GM03348 (cell line): ENCODE results near the gene ZCCHC24.

ENCODE experiments used
- DNase-seq: peaks from one replicate; pipeline ENCODE4 v3.0.0; 2012; ENCODE audit warnings: low spot score

The ZCCHC24 gene

DNA sequence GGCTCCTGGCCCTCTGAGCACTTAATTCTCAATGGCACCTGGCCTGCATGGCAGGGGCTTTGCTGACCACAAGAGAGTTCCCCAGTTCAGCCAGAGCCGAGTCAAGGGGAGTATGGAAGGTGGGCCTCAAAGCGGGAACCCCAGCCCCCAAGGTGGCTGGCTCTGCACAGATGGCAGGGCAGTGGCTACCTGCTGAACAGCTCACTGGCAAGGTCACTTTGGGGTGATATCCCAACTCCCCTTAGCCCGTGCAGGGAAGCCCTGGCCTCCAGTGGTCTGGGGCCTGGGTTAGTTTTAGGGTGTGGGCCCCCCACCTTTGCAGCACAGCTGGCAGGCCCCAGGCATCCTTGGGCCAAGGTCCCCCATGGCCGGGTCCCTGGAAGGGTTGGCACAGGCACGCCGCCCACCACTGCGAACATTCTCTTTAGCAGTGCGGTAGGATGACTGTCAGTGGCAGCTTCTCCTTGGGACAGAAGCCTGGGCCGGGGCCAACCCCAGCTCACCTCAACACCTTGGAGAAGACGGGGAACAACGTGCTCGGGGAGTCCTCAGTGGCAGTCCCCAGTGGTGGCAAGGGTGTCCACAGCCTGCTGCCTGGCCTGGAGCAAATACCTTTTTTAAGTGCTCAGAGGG, 61.3 kb downstream of the ZCCHC24 start:
- no peak for DNase-seq

DNA sequence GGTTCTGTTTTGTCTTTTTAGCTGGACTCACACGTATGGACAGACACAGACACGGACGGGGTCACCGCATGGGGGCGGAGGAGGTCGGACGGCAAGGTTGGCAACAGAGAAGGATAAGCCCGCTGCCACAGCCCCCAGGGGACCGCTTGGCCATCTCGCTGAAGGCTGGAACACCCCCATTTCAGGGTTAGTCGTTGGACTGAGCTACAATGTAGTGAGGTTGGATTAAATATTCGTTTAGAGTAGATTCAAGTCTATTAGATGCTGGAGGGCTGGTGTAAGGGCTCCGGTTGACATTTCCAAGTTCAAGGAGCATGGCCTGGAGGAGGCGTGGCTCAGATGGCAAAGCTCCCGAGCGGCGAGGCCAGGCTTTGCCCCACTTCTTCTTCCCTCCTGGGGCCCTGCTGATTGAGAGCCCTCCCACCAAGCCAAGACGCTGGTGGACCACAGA, 62.9 kb downstream of the ZCCHC24 start:
- no peak for DNase-seq

DNA sequence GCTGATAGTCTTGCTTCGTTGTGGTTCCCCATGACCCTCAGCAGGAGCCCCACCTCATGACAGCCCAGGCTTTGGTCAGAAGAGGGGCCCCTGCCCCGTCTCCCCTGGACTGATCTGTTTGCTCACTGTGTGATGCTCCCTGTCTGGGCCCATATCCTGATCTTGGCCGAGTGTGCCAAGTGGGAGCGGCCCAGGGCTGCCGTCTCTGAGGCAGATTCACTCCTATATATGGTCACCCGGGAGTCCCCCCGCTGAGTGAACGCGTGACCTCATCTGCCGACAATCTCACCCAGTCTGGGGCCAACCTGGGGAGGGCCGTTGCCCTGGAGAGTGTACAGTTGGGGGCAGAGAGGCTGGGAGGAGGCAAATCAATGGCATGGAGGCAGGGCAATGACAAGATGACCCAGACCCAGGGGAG, 63.6 kb downstream of the ZCCHC24 start:
- peak; percentile 90 for DNase-seq

DNA sequence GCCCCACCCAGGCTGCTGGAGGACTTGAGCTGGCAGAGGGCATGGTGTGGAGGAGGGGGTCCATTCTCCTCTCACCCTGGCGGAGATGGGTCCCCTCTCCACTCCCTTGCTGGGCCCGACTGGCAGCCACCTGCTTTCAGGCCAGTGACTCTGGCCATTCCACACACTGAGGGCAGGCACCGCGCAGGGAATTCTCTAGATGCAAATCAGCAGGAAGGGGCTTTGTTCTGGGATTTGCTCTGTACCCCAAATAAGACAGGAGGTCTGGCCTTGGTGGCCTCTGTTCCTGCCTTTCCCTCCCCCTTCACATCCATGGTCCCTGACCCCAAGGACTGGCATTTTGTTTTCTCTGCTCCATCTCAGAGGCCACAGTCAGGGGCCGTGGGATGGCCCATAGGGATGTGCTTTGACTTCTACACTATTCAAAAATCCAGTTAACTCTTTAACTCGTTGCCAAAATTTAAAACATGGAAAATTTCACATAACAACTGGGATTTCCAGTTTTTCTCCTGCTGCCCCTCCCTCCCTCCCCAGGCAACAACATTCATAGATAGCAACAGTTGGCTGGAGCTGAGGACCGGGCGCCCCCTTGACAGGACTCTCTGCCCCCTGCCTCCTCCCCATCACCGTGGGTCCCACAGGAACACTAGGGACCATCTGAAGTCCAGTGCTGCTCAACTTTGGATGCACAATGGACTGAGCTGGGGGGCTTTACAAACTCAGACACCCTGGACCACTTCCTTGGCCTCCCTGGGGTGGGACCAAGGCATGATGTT, 64.3 kb downstream of the ZCCHC24 start:
- DNase-seq = no peak

DNA sequence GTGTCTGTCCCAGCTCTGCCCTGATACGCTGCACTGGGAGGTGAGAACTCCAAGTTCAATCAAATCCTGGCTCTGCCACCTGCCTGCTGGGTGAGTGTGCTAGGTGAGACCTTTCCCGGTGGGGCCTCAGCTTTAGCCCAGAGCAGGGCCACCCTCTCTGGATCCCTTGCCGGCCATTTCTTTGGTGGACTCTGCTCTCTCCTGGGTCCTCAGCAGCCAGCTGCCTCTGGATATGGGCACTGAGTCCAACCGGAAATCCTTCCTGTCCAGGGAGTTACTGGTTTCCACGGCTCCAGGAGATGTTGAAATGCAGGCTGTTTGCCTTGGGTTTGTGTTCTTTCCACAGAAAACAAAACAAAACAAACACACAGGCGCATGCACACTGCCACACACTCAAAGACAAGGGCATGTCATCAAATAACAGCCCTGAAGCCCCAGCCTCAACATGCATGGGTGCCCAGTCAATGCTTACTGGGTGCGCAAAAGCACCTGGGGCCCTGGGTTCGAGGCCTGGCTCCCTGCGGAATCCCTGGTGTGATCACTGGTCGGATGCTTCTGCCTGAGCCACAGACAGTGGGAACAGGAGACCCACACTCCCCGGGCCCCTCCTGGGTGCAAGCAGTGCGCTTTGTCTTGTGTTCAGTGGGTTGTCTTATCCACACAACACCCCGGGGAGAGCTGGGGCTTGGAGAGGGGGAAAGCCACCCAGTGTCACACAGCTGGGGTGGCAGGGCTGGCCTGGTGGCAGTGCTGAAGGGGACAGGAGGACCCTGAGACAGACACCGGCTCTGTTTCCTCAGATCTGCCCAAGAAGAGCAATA, 65.1 kb downstream of the ZCCHC24 start:
- peak; percentile 82 for DNase-seq

DNA sequence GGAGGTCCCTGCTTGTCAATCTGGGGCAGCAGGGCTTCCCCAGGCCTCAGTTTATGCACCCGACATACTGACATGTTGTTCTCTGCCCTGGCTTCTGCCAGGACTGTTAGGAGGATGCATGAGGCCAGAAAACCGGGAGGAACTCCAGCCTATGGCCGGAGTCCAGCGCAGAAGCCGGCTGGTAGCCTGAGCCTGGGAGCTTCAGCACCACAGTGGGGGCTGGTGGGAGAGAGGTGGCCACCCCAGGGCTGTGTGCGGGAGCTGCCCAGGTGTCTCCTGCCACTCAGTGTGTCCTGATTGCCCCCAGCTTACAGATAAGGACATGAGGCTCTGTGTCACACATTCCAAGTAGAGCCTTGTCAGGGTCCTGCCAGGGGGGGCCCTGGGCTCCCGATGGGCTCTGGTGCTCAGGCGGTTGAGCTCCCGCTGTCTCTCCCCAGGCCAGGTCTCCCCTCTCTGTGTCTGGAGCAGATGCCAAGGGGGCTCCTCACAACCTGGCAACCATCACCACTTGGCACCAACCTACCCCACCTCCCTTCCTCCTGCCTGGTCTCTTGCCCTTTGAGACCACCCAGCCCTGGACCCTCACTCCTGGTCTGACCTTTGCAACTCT, 65.8 kb downstream of the ZCCHC24 start:
- peak; percentile 60 for DNase-seq

DNA sequence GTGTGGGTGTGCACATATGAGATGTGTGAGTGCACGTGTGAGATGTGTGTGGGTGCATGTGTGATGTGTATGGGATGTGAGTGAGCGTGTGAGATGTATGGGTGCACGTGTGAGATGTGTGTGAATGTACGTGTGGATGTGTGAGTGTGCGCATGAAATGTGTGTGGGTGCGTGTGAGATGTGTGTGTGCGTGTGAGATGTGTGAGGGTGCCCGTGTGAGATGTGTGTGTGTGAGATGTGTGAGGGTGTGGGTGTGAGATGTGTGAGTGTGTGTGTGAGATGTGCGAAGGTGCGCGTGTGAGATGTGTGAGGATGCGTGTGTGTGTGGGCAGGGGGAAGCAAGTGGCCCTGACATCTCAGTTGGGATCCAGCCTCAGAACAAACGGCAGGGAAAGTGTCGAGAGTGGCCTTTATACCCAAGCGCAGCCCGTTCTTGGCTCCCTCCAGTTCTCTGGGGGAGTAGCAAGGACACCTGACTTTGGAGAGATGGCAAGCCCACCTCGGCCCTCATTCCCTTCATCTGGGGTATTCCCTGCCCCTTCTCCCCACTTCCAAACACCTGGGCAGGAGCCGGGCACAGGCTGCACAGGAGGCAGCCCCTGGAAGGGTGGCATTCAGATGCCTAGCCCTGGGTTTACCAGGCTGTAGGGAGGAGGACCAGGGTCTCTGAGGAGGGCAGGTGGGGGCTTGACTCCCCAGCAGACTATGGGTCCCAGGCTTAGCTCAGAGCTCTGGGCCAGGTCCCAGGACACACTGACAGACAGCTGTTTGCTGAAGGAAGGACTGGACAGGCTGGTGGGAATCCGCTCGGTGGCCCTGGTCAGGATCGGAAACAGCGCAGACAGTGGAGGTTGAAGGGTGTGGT, 66.5 kb downstream of the ZCCHC24 start:
- DNase-seq = no peak

DNA sequence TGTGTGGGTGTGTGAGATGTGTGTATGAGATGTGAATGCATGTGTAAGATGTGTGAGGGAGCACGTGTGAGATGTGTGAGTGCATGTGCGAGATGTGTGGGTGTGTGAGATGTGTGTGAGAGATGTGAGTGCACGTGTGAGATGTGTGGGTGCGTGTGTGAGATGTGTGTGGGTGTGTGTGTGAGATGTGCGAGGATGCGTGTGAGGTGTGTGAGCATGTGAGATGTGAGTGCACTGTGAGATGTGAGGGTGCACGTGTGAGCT, 67.1 kb downstream of the ZCCHC24 start:
- DNase-seq = no peak

DNA sequence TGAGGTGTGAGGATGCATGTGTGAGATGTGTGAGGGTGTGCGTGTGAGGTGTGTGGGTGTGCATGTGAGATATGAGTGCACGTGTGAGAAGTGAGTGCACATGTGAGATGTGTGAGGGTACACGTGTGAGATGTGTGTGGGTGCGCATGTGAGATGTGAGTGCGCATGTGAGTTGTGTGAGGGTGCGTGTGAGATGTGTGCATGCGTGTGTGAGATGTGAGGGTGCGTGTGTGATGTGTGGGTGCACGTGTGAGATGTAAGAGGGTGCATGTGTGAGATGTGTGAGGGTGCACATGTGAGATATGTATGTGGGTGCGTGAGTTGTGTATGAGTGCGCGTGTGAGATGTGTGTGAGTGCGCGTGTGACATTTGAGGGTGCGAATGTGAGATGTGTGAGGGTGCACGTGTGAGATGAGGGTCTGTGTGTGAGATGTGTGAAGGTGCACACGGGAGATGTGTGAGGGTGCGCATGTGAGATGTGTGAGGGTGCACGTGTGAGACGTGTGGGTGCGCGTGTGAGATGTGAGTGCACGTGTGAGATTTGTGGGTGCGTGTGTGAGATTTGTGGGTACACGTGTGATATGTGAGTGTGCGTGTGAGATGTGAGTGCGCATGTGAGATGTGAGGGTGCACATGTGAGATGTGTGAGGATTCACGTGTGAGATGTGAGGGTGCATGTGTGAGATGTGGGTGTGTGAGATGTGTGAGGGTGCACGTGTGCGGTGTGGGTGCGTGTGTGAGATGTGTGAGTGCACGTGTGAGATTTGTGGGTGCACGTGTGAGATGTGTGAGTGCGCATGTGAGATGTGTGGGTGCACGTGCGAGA, 67.7 kb downstream of the ZCCHC24 start:
- no peak for DNase-seq

DNA sequence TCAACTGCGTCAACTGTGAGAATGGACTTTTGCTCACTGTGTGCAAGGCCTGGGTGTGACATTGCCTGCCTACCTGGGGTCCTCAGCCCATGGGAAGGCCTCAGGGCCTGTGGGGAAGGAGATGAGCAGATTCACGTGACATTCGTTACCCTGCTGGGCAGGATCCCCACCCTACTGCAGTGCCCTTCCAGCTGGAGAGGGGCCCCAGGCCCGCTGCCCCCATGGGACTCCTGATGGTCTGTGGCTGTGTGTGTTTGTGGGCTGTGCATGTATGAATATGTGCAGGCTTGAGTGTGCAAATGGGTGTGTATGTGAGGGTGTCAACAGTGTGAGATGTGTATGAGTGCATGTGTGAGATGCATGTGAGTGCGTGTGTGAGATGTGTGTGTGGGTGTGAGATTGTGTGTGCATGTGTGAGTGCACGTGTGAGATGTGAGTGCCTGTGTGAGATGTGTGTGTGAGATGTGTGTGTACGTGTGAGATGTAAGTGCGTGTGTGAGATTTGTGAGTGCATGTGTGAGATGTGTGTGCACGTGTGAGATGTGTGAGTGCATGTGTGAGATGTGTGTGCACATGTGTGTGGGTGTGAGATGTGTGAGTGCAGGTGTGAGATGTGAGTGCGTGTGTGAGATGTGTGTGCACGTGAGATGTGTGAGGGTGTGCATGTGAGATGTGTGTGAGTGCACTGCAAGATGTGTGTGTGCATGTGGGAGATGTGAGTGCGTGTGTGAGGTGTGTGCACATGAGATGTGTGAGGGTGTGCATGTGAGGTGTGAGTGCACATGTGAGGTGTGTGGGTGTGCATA, 68.5 kb downstream of the ZCCHC24 start:
- no peak for DNase-seq

DNA sequence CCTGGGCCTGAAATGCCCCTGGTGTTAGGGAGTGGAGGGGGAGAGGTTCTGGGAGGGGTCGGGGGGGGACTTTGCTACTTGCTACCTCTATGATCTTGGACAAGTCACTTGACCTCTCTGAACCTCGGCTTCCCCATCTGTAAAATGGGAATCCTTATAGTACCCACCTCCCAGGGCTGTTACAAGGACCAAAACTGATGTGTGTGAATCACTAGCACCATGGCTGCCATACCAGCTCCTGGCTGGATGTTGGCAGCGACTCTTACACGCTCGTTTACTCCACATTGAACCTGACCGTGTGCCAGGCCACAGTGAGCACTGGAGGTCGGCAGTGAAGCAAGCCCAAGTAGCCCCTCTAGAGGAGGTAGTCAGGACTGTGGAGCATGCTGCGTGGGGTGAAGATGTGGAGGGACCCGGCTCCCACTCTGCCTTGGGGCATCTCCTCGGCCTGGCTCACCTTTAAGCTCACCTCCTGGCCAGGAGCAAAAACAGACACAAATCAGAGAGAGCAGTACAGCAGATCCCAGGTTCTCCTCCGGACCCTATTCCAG, 69.3 kb downstream of the ZCCHC24 start:
- no peak for DNase-seq

DNA sequence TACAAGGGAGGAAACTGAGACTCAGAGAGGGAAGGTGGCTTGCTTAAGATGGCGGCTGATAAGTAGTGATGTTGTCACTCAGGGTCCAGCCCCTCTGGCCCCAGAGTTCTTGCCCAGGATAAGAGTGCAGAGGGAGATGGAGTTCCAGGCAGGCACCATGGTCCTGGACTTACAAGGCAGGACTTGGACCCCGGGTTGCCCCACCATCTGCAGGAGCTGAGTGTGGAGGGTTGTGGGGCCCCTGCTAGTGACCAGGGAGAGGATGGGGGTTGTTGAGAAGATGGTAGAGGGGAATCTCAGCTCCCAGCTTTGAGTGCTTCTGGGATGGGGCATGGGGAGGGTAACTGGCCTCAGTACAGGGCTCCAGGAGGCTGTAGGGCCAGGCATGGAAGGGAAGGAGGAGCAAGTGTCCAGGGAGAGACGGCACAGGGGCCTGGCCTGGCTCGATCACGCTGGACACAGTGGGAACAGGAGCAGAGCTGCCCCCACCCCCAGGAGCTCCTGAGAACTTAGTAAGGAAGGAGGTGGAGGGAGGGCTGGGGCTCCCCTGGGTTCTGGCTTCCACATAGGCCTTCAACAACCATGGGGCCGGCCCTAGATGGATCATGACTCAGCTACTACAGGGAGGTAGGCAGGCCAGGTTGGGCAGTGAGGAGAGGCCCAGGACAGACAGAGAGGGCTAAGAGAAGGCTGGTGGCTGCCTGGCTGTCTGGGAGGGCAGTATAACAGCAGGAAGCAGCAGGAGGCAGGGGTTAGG, 69.9 kb downstream of the ZCCHC24 start:
- DNase-seq = peak; percentile 28

DNA sequence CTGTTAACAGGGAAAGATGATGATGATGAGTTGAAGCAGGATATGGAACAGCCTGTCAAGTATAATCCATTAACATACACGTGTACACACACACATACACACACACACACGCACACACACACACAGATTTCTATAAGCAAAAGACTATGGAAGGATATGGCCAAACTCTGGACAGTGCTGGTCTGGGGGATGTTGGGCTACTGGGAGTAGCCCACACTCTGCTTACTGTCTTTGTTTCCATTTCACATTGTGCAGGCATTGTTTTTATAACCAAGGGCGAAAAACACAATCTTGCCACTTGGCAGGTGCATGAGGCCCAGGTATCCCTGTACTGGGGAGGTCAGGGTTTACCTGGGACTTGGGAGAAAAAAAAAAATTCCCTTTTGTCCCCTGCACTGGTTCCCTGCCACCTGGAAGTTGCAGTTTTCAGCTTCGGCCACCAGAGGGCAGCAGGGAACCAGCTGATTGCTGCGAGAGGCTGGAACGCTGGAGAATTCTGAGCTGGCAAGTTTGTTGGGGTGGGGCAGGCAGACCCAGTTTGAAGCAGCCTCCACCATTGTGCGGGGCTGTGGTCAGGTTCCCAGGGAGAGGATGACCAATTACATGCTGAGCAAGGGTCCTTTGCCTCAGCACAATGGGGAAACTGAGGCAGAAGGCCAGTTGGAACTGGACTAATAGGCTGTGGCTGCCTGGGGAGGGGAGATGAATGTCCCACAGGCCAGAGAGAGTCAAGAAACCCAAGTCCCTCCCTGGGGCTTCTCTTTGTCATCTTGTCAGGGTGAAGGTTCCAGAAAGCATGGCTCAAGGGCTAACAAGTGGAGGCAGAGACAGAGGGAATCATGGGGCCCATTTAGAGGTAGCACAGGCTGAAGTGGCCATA, 70.9 kb downstream of the ZCCHC24 start:
- DNase-seq = peak; percentile 88

DNA sequence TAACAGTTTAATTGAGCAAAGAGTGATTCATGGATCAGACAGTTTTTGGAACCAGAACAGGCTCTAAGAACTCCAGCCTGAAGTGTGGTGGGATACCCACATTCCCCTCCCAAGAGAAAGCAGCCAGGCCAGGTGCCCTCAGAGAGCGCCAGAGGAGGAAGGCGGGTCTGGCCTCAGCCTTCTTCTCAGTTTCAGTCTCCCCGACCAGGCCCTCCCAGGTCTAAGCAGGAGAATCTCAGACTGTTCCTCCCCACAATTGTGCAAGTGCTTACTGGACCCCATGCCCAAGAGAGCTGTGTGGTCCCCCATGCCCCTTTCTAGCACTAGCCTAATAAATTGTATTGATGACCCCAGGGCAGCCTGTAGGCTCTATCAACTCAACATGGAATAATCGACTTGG, 72.6 kb downstream of the ZCCHC24 start:
- no peak for DNase-seq

DNA sequence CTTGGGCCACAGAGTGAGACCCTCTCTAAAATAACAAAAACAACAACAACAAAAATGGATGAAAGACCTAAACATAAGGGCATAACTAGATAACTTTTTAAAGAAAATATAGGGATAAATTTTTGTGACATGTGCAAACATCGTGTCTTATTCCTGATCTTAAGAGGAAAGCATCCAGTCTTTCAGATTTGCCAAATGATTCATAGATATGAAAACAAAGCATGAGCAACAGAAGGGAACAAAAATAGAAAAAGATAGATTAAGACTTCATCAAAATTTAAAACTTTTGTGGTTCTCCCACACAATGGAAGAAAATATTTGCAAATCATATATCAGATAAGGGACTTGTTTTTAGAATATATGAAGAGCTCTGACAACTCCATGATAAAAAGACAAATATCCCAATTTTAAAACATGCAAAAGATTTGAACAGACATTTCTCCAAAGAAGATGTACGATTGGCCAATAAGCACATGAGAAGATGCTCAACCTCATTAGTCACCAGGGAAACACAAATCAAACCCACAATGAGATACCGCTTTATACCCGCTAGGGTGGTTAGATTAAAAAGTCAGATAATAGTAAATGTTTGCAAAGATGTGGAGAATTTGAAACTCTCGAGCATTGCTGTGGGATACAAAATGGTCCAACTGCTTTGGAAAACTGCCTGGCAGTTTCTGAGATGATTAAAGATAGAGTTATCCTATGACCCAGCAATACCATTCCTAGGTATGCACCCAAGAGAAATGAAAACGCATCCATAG, 77.8 kb downstream of the ZCCHC24 start:
- DNase-seq = no peak

DNA sequence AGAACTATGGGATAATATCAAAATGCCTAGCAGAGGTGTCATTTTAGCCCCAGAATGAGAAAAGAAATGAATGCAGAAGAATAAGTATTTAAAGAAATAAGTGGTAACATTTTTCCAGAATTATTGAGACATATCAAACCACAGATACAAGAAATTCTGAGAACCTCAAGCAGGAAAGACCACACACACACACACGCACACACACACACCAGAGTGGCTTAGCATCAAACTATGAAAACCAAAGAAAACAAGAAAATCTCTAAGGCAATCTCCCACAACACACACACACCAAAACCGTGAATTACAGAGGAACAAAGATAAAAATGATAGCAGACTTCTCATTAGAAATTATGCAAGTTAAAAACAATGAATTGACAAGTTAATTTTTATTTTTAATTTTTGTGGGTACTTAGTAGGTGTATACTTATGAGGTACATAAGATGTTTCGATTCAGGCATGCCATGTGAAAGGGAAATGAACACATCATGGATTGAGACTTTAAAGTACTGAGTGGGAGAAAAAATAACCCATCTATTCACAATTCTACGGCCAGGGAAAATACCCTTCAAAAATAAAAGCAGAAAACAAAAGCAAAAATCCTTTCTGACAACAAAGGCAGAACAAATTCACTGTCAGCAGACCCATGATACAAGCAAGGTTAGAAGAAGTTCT, 83.6 kb downstream of the ZCCHC24 start:
- DNase-seq = no peak
